Endothelial cell of umbilical vein (primary cell): ENCODE data around the gene AADAC. TPM values are rescaled to one million over a fixed set of nuclear protein-coding genes. Genes with fewer than 3 reads are reported as not detected.

Experiments used
- BruUV-seq: library from RNA; stranded (reverse); fragments of 400-500 nt; replicated peaks from 2 replicates; lab custom pipeline; 2021; lab: Mats Ljungman, UMichigan
- CTCF ChIA-PET: fragments of 300-600, 350-600 bp; sonication (Branson Sonifier 250); formaldehyde crosslinking; loops from one replicate; lab custom pipeline; 2021; ENCODE audit warnings: antibody characterized with exemption, inconsistent platforms; lab: Charles Lee
- POLR2A ChIA-PET: fragments of 300-600, 350-600 bp; sonication (Branson Sonifier 250); formaldehyde crosslinking; loops from one replicate; lab custom pipeline; 2021; ENCODE audit warnings: antibody characterized with exemption, inconsistent platforms; lab: Charles Lee
- DNase-seq: peaks from one replicate; pipeline ENCODE4 v3.0.0-alpha.2; 2011; ENCODE audit warnings: low read depth, low spot score
- FAIRE-seq: peaks from 2 replicates; lab custom pipeline; 2011; peaks lifted over from hg19 to GRCh38; lab: Jason Lieb, UNC
- H2AFZ ChIP-seq: 2 replicates; pipeline ENCODE4 v1.6.0; 2012; ENCODE audit warnings: low read depth, low read length, control low read depth, inconsistent platforms
- H3K27ac ChIP-seq: 2 replicates; pipeline ENCODE4 v1.5.1; 2011; ENCODE audit warnings: low read depth, mild to moderate bottlenecking, control low read depth, low read length, moderate library complexity; ENCODE audit not compliant: insufficient read depth
- H3K27me3 ChIP-seq, 2 experiments: 2 replicates each; pipeline versions ENCODE4 v1.6.0 to v1.6.1; 2011; ENCODE audit warnings: low read length in 2 of 2, mixed read lengths in 1 of 2; ENCODE audit not compliant: control insufficient read depth in 2 of 2, insufficient read depth in 2 of 2
- H3K36me3 ChIP-seq, 2 experiments: 2 replicates in 1 of 2; 3 replicates in 1 of 2; pipeline ENCODE4 v1.5.1; 2011; ENCODE audit warnings: low read length in 2 of 2, mild to moderate bottlenecking in 1 of 2, moderate library complexity in 1 of 2; ENCODE audit not compliant: control insufficient read depth in 2 of 2, insufficient read depth in 2 of 2; ENCODE audit errors: extremely low read depth in 1 of 2
- H3K4me1 ChIP-seq: 3 replicates; pipeline ENCODE4 v1.5.1; 2011; ENCODE audit warnings: mild to moderate bottlenecking, low read length; ENCODE audit not compliant: control insufficient read depth, insufficient read depth; ENCODE audit errors: extremely low read depth
- H3K4me2 ChIP-seq: 2 replicates; pipeline ENCODE4 v1.6.1; 2011; ENCODE audit warnings: low read length, control low read depth, mixed read lengths; ENCODE audit not compliant: insufficient read depth
- H3K4me3 ChIP-seq, 3 experiments: fragments of 200-600 bp in 1 of 3; sonication (generic), shearing (Covaris generic) in 1 of 3; replicated peaks in 1 of 3; 2 replicates each; pipeline ENCODE4 v1.5.1; 2011 to 2016; ENCODE audit warnings: control low read depth in 3 of 3, low read length in 3 of 3, mild to moderate bottlenecking in 2 of 3, inconsistent platforms in 1 of 3, low read depth in 1 of 3, moderate library complexity in 1 of 3; ENCODE audit not compliant: insufficient read depth in 1 of 3
- H3K79me2 ChIP-seq: 2 replicates; pipeline ENCODE4 v1.6.0; 2012; ENCODE audit warnings: low read length, inconsistent platforms; ENCODE audit not compliant: control insufficient read depth, insufficient read depth
- H3K9ac ChIP-seq: replicated peaks from 2 replicates; pipeline ENCODE3; 2011; ENCODE audit warnings: low read length, control low read depth; ENCODE audit not compliant: insufficient read depth; ENCODE audit errors: extremely low read depth
- H3K9me1 ChIP-seq: replicated peaks from 3 replicates; pipeline ENCODE4 v1.6.0; 2011; ENCODE audit warnings: mild to moderate bottlenecking, low read length; ENCODE audit not compliant: control insufficient read depth, insufficient read depth; ENCODE audit errors: extremely low read depth
- H3K9me3 ChIP-seq: replicated peaks from 2 replicates; pipeline ENCODE4 v1.5.1; 2012; ENCODE audit warnings: low read length, inconsistent platforms; ENCODE audit not compliant: control insufficient read depth, insufficient read depth
- H4K20me1 ChIP-seq: replicated peaks from 2 replicates; pipeline ENCODE3; 2011; ENCODE audit warnings: mild to moderate bottlenecking, low read length; ENCODE audit not compliant: control insufficient read depth, insufficient read depth; ENCODE audit errors: extremely low read depth
- CTCF ChIP-seq, 2 donors: IDR thresholded peaks; 1 replicate in 1 of 2; 2 replicates in 1 of 2; pipeline ENCODE4 v1.5.1; 2011; ENCODE audit warnings: low read length in 2 of 2, mild to moderate bottlenecking in 2 of 2, moderate library complexity in 2 of 2, control low read depth in 1 of 2, inconsistent platforms in 1 of 2, low read depth in 1 of 2; ENCODE audit not compliant: insufficient read depth in 1 of 2; ENCODE audit errors: extremely low read depth in 1 of 2
- EZH2 ChIP-seq: IDR thresholded peaks from 2 replicates; pipeline ENCODE4 v1.6.1; 2012; ENCODE audit warnings: borderline replicate concordance, low read depth, mild to moderate bottlenecking, moderate library complexity, low read length, inconsistent platforms; ENCODE audit not compliant: severe bottlenecking
- FOS ChIP-seq: IDR thresholded peaks from 2 replicates; pipeline ENCODE4 v1.6.1; 2011; ENCODE audit warnings: mild to moderate bottlenecking, low read length, moderate library complexity, borderline replicate concordance; ENCODE audit not compliant: insufficient read depth
- GATA2 ChIP-seq: IDR thresholded peaks from 2 replicates; pipeline ENCODE4 v1.7.0; 2011; ENCODE audit warnings: low read depth, mild to moderate bottlenecking, moderate library complexity, mixed read lengths, low read length; ENCODE audit not compliant: insufficient read length, insufficient read depth
- JUN ChIP-seq: IDR thresholded peaks from 2 replicates; pipeline ENCODE4 v1.6.1; 2011; ENCODE audit warnings: borderline replicate concordance, low read depth; ENCODE audit not compliant: insufficient read length, insufficient read depth
- MAX ChIP-seq: IDR thresholded peaks from 2 replicates; pipeline ENCODE4 v1.6.1; 2011; ENCODE audit not compliant: insufficient read depth, insufficient read length
- MYC ChIP-seq: IDR thresholded peaks from one replicate; pipeline ENCODE4 v1.6.1; 2011; ENCODE audit warnings: mild to moderate bottlenecking, low read depth, low read length
- POLR2A ChIP-seq: IDR thresholded peaks from 2 replicates; pipeline ENCODE4 v1.6.1; 2012; ENCODE audit warnings: low read depth, mild to moderate bottlenecking, control low read depth, low read length
- POLR2AphosphoS5 ChIP-seq: IDR thresholded peaks from 2 replicates; pipeline ENCODE4 v1.6.1; 2012; ENCODE audit warnings: low read depth, mild to moderate bottlenecking, control low read depth, low read length, moderate library complexity; ENCODE audit not compliant: insufficient read depth
- dilution Hi-C: fragments of 300-500 bp; cut with MboI; formaldehyde crosslinking; loops from one replicate; pipeline ENCODE4 v1.15.0; 2019; ENCODE audit warnings: low sequenced_read_pairs; ENCODE audit not compliant: extremely low pct_ligation_motif_present
- intact Hi-C: fragments of 100-400 bp; cut with micrococcal nuclease; formaldehyde crosslinking; loops from one replicate; pipeline ENCODE4 v1.10.0; 2022
- polyA plus RNA-seq, 4 experiments: library from polyadenylated mRNA; depleted of rRNA in 3 of 4; stranded (reverse) in 3 of 4; unstranded in 1 of 4; fragments of >200 nt; gene quantifications; 2 replicates each; pipeline versions ENCODE4 v1.2.1 to v1.2.3, GENCODE V29; 2011 to 2012; ENCODE audit warnings: missing spikeins in 1 of 4
- total RNA-seq: library from RNA; stranded (reverse); gene quantifications from 2 replicates; pipeline ENCODE4 v1.2.3, GENCODE V29; 2021

The AADAC gene
- total and polyA plus RNA-seq, 2 donors (not counting 3 experiments of a cell fraction or from before 2014, with no cell fraction given) = 0.27 to 0.62 TPM

GRCh38 chr3:151776259-151776740 lies 37.6 kb upstream of the AADAC start:
- Histone ChIP-seq H3K27ac (no peak overlapping the region), H2AFZ (no peak overlapping the region), H3K27me3 (no peaks in the 10 kb centered on the region), H3K4me2 (no peak overlapping the region), H3K4me3 (no peak overlapping the region), H3K9me1 (no peaks in the 10 kb centered on the region), H3K79me2 (peaks cover 3% of the 10 kb centered on the region), H3K9ac (no peak overlapping the region), H3K4me1 (peaks cover 11% of the 10 kb centered on the region), H4K20me1 (no peaks in the 10 kb centered on the region), H3K9me3 (no peaks in the 10 kb centered on the region), H3K36me3 (no peaks in the 10 kb centered on the region)
- no TSS peak for BruUV-seq
- no peak for DNase-seq
- CTCF ChIA-PET = no interaction called here
- POLR2A ChIA-PET = no interaction called here
- no peak for FAIRE-seq
- dilution Hi-C loops (no loop called here), intact Hi-C loops (no loop called here)
- TF ChIP-seq EZH2 = no peak
- no peak for TF ChIP-seq MYC
- no peak for TF ChIP-seq POLR2AphosphoS5
- no peak for TF ChIP-seq MAX
- no peak for TF ChIP-seq FOS
- TF ChIP-seq JUN = no peak
- TF ChIP-seq CTCF (IDR thresholded peaks at IDR 0.05; ENCODE audit: extremely low read depth in 1 of 2, insufficient read depth in 1 of 2, low read depth in 1 of 2, low read length in 2 of 2) = no peak
- no peak for TF ChIP-seq POLR2A
- no peak for TF ChIP-seq GATA2
